GM12874 (cell line): Measurements from ENCODE around the gene LARP7.

Experiments used
- TF ChIP-seq, protein P1 (sequence below): IDR thresholded peaks from 2 replicates; pipeline ENCODE4 v1.5.1; 2011; ENCODE audit warnings: low read depth, mild to moderate bottlenecking, control low read depth, low read length, moderate library complexity; ENCODE audit not compliant: insufficient read depth

Gene LARP7

DNA sequence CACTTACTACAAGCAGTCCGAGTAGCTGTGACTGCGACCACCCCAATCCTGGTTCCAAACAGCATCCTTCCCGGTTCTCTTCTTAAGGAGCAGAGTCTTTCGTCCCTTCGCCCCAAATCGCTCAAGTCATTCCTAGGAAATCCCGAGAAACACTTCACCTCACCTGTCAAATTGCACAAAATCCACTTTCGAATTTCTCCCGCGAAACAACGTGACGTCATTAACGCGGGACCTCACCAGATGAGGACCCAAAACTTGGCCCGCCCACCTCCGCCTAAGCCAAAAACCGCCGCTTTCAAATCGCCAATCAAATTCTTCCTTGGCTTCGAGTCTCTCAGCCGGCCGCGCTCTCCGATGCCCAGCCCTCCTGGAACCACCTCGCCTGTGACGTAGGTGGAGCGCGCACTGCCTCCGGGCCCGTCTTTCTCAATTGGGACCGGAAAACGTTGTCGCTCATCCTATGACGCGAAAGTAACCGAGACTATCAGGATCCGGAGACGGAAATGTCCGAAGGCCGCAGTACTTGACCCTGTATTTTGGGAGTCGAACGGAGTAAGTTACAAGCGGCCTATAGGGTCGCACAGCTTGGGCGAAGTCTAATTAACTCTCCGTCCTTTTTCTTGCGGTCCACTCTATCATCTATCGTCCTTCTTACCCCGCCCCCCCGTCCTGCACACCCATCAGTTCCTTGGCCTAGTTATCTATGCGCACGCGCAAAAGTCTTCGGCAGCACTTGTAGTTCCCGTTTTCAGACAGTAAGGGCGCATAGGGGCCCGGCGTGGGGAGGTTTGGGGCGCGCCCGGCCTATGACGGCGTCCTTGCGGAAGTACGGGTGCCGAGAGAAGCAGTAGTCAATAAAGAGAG is at the start of gene LARP7, which contains the start of gene ZGRF1:
TSS of gene LARP7 (plus strand) at position 456 of the 864 bp plus-strand sequence. CDS start 7,527 bp downstream, outside the sequence.
TSS of gene ZGRF1 (minus strand) at position 222 of the 864 bp plus-strand sequence. CDS start 3,733 bp downstream, outside the sequence.
- TF ChIP-seq, protein P1, sequence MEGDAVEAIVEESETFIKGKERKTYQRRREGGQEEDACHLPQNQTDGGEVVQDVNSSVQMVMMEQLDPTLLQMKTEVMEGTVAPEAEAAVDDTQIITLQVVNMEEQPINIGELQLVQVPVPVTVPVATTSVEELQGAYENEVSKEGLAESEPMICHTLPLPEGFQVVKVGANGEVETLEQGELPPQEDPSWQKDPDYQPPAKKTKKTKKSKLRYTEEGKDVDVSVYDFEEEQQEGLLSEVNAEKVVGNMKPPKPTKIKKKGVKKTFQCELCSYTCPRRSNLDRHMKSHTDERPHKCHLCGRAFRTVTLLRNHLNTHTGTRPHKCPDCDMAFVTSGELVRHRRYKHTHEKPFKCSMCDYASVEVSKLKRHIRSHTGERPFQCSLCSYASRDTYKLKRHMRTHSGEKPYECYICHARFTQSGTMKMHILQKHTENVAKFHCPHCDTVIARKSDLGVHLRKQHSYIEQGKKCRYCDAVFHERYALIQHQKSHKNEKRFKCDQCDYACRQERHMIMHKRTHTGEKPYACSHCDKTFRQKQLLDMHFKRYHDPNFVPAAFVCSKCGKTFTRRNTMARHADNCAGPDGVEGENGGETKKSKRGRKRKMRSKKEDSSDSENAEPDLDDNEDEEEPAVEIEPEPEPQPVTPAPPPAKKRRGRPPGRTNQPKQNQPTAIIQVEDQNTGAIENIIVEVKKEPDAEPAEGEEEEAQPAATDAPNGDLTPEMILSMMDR = peak; percentile 86

DNA sequence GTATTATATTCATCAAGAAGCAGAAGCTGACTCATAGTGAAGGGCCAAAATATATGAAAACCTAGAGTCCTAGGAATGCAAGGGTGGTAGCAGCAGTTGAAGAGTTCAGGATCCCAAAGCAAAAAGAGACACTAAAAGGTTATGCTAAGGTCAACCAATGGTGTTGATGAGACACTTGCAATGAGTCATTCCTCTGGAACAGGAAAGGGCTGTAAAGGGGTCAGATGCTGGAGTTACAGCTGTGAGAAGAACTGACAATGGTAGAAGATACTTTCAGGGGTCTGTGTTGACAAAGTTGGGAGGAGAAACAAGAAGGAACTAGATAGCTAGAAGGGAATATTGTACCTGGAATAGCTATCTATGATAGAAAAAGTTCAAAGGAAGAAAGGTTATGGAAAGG is 47.7 kb upstream of the LARP7 start:
- TF ChIP-seq, protein P1 = no peak

DNA sequence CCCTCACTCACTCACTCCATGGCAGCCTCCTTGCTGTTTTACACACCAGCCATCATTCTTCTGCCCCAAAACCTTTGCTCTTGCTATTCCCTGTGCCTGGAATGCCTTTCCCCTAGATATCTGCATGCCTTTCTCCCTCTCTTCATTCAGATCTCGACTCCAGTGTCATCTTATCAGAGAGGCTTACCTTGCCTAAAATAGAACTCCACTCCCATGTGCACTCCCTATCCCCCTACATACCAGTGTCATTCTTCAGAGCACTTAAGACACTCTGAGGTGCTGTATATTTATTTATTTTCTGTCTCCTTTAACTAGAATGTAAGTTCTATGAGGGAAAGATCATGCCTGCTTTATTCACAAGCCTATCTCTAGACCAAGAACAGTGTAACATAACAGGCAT is 45.4 kb upstream of the LARP7 start:
- TF ChIP-seq, protein P1 = no peak

DNA sequence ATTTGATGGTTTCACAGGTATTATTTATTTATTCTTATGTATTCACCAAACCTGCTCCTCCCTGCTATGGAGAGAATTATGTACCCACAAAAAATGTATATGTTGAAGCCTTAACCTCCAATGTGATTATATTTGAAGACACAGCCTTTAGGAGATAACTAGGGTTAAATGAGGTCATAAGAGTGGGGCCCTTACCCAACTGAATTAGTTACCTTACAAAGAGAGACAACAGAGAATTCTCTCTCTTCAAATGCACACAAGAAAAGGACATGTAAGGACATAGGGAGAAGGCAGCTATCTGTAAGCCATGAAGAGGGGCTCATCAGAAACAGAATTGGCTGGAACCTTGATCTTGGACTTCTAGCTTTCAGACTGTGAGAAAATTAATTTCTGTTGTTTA is 44.2 kb upstream of the LARP7 start:
- TF ChIP-seq, protein P1 = no peak

DNA sequence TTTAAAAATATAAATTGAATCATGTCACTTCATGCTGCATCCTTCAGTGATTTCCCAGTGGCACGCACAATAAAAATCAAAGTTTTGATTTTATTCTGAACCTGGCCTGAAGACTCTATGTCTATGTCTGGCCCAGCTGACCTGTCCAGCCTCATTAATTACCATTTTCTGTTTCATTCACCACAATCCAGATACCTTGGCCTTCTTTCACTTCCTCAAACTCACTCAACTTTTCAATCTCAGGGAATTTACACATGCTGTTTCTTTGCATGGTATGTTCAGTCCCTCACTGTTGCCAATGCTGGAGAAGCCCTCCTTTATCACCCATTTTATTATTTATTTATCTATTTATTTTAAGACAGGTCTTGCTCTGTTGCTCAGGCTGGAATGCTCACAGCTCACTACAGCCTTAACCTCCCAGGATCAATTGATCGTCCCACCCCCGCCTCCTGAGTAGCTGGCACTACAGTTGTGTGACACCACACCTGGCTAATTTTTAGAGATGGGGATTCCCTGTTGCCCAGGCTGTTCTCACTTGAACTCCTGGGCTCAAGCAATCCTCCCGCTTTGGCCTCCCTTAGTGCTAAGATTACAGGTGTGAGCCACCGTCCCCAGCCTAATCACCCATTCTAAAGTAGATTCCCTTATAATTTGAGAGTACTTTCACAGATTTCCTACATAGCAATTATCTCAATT is 43.4 kb upstream of the LARP7 start:
- TF ChIP-seq, protein P1 = no peak

DNA sequence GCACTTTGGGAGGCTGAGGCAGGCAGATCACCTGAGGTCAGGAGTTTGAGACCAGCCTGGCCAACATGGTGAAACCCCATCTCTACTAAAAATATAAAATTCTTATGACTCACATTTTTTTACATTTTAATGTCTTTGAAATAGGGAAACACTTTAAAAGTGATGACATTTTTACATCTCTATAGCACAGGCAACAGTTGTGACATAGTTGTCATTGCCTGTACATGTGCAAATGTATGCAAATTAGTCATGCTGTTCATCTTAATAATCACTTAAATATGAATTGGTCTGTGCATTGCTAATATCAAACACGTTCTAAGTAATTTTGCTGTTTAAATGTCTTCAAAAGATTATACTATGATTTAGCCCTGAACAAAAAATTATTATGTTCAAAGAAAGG is 42.0 kb upstream of the LARP7 start:
- TF ChIP-seq, protein P1 = no peak

DNA sequence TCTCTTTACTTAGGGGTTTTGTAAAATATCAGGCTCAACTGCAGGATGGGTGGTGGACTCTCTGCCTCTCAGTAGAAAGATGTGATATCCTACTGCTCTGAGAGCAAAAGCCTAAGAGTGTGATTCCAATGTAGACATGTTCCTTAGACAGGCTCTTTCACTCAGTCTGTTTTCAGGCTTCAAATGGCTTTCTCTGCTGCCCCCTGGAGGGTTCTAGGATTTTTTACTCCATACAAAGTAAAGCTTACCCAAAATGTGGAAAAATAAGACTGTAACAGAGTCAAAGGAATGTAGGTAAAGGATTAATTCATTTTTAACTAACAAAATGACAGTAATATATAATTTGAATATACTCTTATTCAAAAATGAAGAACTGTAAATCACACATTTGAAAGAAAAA is 32.4 kb upstream of the LARP7 start:
- TF ChIP-seq, protein P1 = peak; percentile 60; the same call in 1 of the 2 replicates
